ENCODE data around the gene VSIG10.
"Not testable (repeated sequence)": the region's sequence is repeated elsewhere in the genome, so short reads cannot be mapped to it uniquely, and the experiment has no call there.

The VSIG10 gene

GRCh38 chr12:118033902-118034301, 69.9 kb downstream of the VSIG10 start:
- no peak for DNase-seq (ENCODE audit: low read depth in 2 of 2)

- no peak for DNase-seq (ENCODE audit: low read depth in 2 of 2)
Observed at GRCh38 chr12:118033323-118033722, 70.5 kb downstream of the VSIG10 start.

- DNase-seq (ENCODE audit: low read depth in 2 of 2) = no peak
Observed at GRCh38 chr12:118032188-118032587, 71.6 kb downstream of the VSIG10 start.

- no peak for DNase-seq (ENCODE audit: low read depth in 2 of 2)
Observed at GRCh38 chr12:118029166-118029565, 74.6 kb downstream of the VSIG10 start.

- no peak for DNase-seq (ENCODE audit: low read depth in 2 of 2)
Observed at GRCh38 chr12:118025168-118025567, 78.6 kb downstream of the VSIG10 start.

GRCh38 chr12:118023301-118023860, 80.4 kb downstream of the VSIG10 start:
- DNase-seq (ENCODE audit: low read depth in 2 of 2) = no peak

- DNase-seq (ENCODE audit: low read depth in 2 of 2) = no peak
Observed at GRCh38 chr12:118022728-118023109, 81.1 kb downstream of the VSIG10 start.

- DNase-seq (ENCODE audit: low read depth in 2 of 2) = not testable (repeated sequence)
Observed at GRCh38 chr12:118022097-118022727, 81.6 kb downstream of the VSIG10 start.

- DNase-seq (ENCODE audit: low read depth in 2 of 2) = no peak
Observed at GRCh38 chr12:118020036-118020435, 83.8 kb downstream of the VSIG10 start.

- no peak for DNase-seq (ENCODE audit: low read depth in 2 of 2)
Observed at GRCh38 chr12:118017926-118018325, 85.9 kb downstream of the VSIG10 start.

- peak; percentile 97 to 98 for DNase-seq (ENCODE audit: low read depth in 2 of 2)
Observed at GRCh38 chr12:118016424-118017264, 87.2 kb downstream of the VSIG10 start, which contains the start of gene RFC5. RFC5 (plus strand) TSS chr12:118016703; CDS start chr12:118016828, 125 bp downstream.

GRCh38 chr12:118015944-118016343, 87.9 kb downstream of the VSIG10 start:
- DNase-seq (ENCODE audit: low read depth in 2 of 2) = no peak

GRCh38 chr12:118015306-118015705, 88.5 kb downstream of the VSIG10 start:
- DNase-seq (ENCODE audit: low read depth in 2 of 2) = no peak
